GM23248 (cell line): ENCODE data around the gene PAQR4.

ENCODE experiments used
- EZH2 ChIP-seq: fragments of 200-600 bp; sonication (generic); IDR thresholded peaks from 2 replicates; pipeline ENCODE4 v1.6.1; 2018; ENCODE audit warnings: antibody characterized with exemption, mild to moderate bottlenecking; ENCODE audit not compliant: insufficient read depth, poor library complexity, severe bottlenecking
- EZH2phosphoT487 ChIP-seq: fragments of 200-600 bp; sonication (generic); IDR thresholded peaks from 2 replicates; pipeline ENCODE4 v1.6.1; 2018; ENCODE audit warnings: antibody characterized with exemption, moderate library complexity, mild to moderate bottlenecking, low read depth; ENCODE audit not compliant: insufficient read depth

DNA sequence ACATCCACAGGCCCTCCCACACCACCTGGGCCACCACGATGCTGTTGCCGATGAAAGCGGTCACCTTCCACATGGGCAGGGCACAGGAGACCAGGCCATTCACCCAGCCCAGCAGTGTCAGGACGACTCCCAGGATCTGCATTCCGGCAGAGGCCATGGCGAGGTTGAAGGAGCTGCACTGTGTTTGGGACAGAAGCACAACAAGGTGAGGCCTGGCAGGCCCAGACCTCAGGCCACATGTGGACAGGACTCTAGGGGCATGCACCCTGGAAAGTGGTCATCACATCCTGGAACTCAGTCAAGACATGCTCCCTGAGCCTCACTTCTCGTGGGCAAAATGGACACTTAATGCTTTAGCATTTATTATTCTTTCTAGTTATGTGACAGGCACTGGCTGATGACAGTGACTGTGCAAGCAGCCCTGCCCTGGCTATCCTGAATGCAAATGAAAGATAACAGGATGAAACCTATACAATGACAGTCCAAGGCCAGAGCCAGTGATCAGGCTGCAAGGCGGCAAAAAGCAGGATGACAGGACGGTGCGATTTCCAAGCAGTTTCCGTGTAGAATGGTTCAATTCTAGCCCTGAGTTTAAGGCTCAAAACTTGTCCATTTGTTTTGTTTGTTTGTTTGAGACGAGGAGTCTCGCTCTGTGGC, 46.8 kb downstream of the PAQR4 start:
- no peak for TF ChIP-seq EZH2phosphoT487
- no peak for TF ChIP-seq EZH2
